ENCODE measurements around the gene FBRSL1. TPM values are rescaled to one million over a fixed set of nuclear protein-coding genes. Genes with fewer than 3 reads are reported as not detected.

FBRSL1 gene
- total and polyA plus RNA-seq, 2 donors (not counting 3 experiments of a cell fraction or from before 2014, with no cell fraction given), result 19.3 to 79.8 TPM

- no TSS peak for BruUV-seq (replicated peaks)
- POLR2A ChIA-PET, result no interaction called here
- TF ChIP-seq MYC (IDR thresholded peaks at IDR 0.05; ENCODE audit: low read depth, low read length) (no peak), JUN (IDR thresholded peaks at IDR 0.05; ENCODE audit: borderline replicate concordance, insufficient read depth, insufficient read length, low read depth) (no peak), CTCF (IDR thresholded peaks at IDR 0.05; ENCODE audit: extremely low read depth in 1 of 2, insufficient read depth in 1 of 2, low read depth in 1 of 2, low read length in 2 of 2) (no peak), EZH2 (IDR thresholded peaks at IDR 0.05; ENCODE audit: borderline replicate concordance, low read depth, low read length, severe bottlenecking) (no peak), POLR2A (IDR thresholded peaks at IDR 0.05; ENCODE audit: low read depth, low read length) (no peak), POLR2AphosphoS5 (IDR thresholded peaks at IDR 0.05; ENCODE audit: insufficient read depth, low read depth, low read length) (no peak), GATA2 (IDR thresholded peaks at IDR 0.05; ENCODE audit: insufficient read depth, insufficient read length, low read depth, low read length) (no peak), FOS (IDR thresholded peaks at IDR 0.05; ENCODE audit: borderline replicate concordance, insufficient read depth, low read length) (no peak), MAX (IDR thresholded peaks at IDR 0.05; ENCODE audit: insufficient read depth, insufficient read length) (no peak)
- no peak overlapping the region for H3K27ac ChIP-seq (ENCODE audit: insufficient read depth, low read depth, low read length)
- peaks cover 0 to 5% of the 10 kb centered on the region in 2 experiments for H3K36me3 ChIP-seq (ENCODE audit: control insufficient read depth in 2 of 2, extremely low read depth in 1 of 2, insufficient read depth in 2 of 2, low read length in 2 of 2)
- CTCF ChIA-PET, result interaction anchor here (1.0 to 3.9 kb wide), 2 partner anchors 47 to 53 kb away, joined by 3 to 15 read pairs; no protein-coding TSS in a partner anchor
- no peak overlapping the region for H3K9ac ChIP-seq (replicated peaks; ENCODE audit: extremely low read depth, insufficient read depth, low read length)
- no peak for FAIRE-seq
- no peak overlapping the region for H2AFZ ChIP-seq (ENCODE audit: low read depth, low read length)
- no peak overlapping the region for H3K4me3 ChIP-seq (replicated peaks in 1 of 3; ENCODE audit: insufficient read depth in 1 of 3, low read depth in 1 of 3, low read length in 3 of 3)
- no peak for DNase-seq (ENCODE audit: low read depth, low spot score)
- no peaks in the 10 kb centered on the region for H4K20me1 ChIP-seq (replicated peaks; ENCODE audit: control insufficient read depth, extremely low read depth, insufficient read depth, low read length)
- H3K27me3 ChIP-seq (ENCODE audit: control insufficient read depth in 2 of 2, insufficient read depth in 2 of 2, low read length in 2 of 2), result peaks cover 0 to 10% of the 10 kb centered on the region in 2 experiments
- no peaks in the 10 kb centered on the region for H3K9me3 ChIP-seq (replicated peaks; ENCODE audit: control insufficient read depth, insufficient read depth, low read length)
- H3K4me2 ChIP-seq (ENCODE audit: insufficient read depth, low read length), result no peak overlapping the region
- intact Hi-C loops (cut with micrococcal nuclease), result loop anchor here (5.0 kb wide), 1 partner anchor 89 kb away; no protein-coding TSS in a partner anchor
- H3K79me2 ChIP-seq (ENCODE audit: control insufficient read depth, insufficient read depth, low read length), result peaks cover 26% of the 10 kb centered on the region
- dilution Hi-C loops (cut with MboI; ENCODE audit: extremely low pct_ligation_motif_present, low sequenced_read_pairs), result no loop called here
- peaks cover 16% of the 10 kb centered on the region for H3K4me1 ChIP-seq (ENCODE audit: control insufficient read depth, extremely low read depth, insufficient read depth, low read length)
- no peaks in the 10 kb centered on the region for H3K9me1 ChIP-seq (replicated peaks; ENCODE audit: control insufficient read depth, extremely low read depth, insufficient read depth, low read length)
Observed at GRCh38 chr12:132508491-132508740, 18.5 kb downstream of the FBRSL1 start.
